B cell (primary cell): ENCODE data around the gene PPP2R5C.

Source experiments
- EZH2 ChIP-seq: IDR thresholded peaks from 2 replicates; pipeline ENCODE4 v1.6.1; 2012; ENCODE audit warnings: borderline replicate concordance, low read depth, mild to moderate bottlenecking, moderate library complexity, low read length; ENCODE audit not compliant: insufficient read depth, poor library complexity, severe bottlenecking
- TF ChIP-seq, protein P1 (sequence below): fragments of 200-600 bp; IDR thresholded peaks from one replicate; pipeline ENCODE4 v1.8.0; 2022; ENCODE audit warnings: antibody characterized with exemption, mild to moderate bottlenecking

DNA sequence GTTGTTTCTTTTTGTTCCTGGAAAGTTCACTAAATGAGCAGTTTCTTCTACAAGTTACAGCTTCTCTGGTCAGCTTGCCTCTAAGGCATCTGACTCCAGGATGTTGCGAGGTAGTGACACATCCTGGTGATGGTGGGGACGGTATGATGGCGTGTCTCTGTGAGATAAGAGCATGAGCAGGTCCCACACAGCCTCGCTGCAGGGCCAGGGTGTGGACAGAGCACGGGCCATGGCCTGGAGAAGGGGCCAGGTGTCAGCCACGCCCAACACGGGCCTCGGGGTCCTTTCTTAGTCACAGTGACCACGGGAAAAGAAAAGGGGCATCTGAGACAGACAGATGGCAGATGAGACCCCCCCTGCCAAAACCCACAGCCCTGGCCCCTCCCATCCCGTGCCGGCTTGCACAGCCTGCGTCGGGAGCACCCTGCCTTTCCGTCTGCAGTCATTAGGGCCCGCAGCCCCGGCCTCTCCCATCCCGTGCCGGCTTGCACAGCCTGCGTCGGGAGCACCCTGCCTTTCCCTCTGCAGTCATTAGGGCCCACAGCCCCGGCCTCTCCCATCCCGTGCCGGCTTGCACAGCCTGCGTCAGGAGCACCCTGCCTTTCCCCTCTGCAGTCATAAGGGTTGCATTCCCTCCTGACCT lies 123.5 kb downstream of the PPP2R5C start:
- TF ChIP-seq, protein P1, sequence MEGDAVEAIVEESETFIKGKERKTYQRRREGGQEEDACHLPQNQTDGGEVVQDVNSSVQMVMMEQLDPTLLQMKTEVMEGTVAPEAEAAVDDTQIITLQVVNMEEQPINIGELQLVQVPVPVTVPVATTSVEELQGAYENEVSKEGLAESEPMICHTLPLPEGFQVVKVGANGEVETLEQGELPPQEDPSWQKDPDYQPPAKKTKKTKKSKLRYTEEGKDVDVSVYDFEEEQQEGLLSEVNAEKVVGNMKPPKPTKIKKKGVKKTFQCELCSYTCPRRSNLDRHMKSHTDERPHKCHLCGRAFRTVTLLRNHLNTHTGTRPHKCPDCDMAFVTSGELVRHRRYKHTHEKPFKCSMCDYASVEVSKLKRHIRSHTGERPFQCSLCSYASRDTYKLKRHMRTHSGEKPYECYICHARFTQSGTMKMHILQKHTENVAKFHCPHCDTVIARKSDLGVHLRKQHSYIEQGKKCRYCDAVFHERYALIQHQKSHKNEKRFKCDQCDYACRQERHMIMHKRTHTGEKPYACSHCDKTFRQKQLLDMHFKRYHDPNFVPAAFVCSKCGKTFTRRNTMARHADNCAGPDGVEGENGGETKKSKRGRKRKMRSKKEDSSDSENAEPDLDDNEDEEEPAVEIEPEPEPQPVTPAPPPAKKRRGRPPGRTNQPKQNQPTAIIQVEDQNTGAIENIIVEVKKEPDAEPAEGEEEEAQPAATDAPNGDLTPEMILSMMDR: no peak
- no peak for TF ChIP-seq EZH2
